NB4 (cell line): Measurements from ENCODE around the gene PRRT2.
A peak's percentile ranks its signal among the peaks of the same experiment; 100 is the strongest.
"Not testable (repeated sequence)": the region's sequence is repeated elsewhere in the genome, so short reads cannot be mapped to it uniquely, and the experiment has no call there.

ENCODE experiments used
- DNase-seq: peaks from one replicate; pipeline ENCODE4 v3.0.0; 2010; ENCODE audit warnings: low read depth
- H3K4me3 ChIP-seq: one replicate; pipeline ENCODE4 v1.5.1; 2011; ENCODE audit warnings: mild to moderate bottlenecking, low read depth, low read length, moderate library complexity
- MYC ChIP-seq: IDR thresholded peaks from 2 replicates; pipeline ENCODE4 v1.6.1; 2011; ENCODE audit warnings: low read depth, low read length
- POLR2A ChIP-seq: IDR thresholded peaks from 2 replicates; pipeline ENCODE4 v1.6.1; 2011; ENCODE audit warnings: mild to moderate bottlenecking; ENCODE audit not compliant: insufficient read length; ENCODE audit errors: extremely low read depth
- TF ChIP-seq, protein P1 (sequence below): IDR thresholded peaks from 2 replicates; pipeline ENCODE4 v1.6.1; 2011; ENCODE audit warnings: low read depth, low read length
- TF ChIP-seq, protein P2 (sequence below): IDR thresholded peaks from one replicate; pipeline ENCODE4 v1.5.1; 2012; ENCODE audit warnings: low read depth, low read length

The PRRT2 gene

DNA sequence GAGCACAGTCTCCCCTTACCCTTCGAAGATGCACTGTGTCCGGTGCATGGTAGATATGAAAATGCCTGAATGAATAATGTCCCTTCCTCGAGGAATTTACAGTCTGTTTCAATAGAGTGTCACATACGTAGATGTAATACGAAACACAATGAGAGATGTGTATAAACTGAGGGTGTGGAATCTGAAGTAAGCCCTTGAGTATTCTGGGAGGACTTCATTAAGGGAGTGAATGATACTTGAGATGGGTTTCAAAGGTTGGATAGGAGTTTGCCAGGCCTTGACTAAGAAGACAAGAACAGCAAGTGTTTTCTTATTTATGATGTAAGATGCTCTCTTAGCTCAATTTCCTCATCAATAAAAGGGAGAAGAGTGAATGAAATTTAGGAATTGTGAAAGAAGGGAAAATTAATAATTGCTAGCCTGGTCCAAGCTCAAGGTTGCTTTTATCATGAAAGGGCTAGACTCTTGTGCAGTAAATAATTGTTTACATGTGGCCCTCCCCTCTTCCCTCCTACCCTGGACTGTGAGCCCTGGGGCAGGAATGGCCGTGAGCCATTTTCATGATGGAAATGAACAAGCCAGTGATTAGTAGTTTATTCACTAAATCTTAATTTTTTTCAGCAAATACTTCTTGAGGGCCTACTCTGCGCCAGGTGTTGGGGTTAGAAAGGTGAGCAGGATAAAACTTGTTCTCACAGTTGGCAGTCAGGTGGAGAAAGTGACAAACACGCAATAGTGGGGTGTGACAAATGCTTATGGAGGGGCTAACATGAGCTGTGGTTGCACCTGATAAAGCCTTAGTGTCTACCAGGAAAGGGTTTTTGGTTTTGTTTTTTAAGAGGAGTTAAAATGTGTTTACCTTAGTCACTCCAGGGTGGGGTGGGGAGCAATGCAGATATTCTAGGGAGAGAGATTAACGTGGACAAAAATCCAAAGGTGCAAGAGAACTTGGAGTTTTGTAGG lies 19.9 kb upstream of the PRRT2 start:
- H3K4me3 ChIP-seq: peak overlapping the region; percentile 82
- TF ChIP-seq POLR2A (no peak), MYC (no peak)
- TF ChIP-seq, protein P1, sequence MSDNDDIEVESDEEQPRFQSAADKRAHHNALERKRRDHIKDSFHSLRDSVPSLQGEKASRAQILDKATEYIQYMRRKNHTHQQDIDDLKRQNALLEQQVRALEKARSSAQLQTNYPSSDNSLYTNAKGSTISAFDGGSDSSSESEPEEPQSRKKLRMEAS: no peak
- TF ChIP-seq, protein P2, sequence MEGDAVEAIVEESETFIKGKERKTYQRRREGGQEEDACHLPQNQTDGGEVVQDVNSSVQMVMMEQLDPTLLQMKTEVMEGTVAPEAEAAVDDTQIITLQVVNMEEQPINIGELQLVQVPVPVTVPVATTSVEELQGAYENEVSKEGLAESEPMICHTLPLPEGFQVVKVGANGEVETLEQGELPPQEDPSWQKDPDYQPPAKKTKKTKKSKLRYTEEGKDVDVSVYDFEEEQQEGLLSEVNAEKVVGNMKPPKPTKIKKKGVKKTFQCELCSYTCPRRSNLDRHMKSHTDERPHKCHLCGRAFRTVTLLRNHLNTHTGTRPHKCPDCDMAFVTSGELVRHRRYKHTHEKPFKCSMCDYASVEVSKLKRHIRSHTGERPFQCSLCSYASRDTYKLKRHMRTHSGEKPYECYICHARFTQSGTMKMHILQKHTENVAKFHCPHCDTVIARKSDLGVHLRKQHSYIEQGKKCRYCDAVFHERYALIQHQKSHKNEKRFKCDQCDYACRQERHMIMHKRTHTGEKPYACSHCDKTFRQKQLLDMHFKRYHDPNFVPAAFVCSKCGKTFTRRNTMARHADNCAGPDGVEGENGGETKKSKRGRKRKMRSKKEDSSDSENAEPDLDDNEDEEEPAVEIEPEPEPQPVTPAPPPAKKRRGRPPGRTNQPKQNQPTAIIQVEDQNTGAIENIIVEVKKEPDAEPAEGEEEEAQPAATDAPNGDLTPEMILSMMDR: no peak
- DNase-seq: no peak

DNA sequence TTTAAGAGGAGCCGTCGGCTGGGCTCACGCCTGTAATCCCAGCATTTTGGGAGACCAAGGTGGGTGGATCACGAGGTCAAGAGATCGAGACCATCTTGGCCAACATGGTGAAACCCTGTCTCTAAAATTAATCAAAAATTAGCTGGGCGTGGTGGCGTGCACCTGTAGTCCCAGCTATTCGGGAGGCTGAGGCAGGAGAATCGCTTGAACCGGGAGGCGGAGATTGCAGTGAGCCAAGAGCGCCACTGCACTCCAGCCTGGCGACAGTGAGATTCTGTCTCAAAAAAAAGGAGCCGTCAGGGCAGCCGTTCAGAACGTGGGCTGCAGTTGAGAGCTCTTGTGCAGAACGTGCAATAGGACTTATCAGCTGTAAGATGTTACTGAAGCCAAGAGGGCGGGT lies 18.8 kb upstream of the PRRT2 start:
- not testable (repeated sequence) for DNase-seq

DNA sequence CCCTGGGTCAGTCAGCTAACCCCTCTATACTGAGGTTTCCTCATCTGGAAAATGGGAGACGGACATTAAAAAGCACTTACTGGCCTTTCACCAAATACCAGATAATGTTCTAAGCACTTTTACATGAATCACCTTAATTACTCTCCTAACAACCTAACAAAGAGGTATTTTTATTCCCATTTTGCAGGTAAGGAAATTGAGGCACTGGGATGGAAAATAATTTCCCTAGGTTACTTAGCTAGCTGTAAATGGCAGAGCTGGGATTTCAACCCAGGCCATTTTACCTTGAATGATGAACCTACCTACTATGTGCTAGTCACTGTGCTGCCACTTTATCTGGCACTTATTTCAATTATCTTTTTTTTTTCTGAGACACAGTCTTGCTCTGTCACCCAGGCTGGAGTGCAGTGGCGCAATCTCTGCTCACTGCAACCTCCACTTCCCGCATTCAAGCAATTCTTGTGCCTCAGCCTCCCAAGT lies 17.7 kb upstream of the PRRT2 start:
- peak overlapping the region; percentile 8 for H3K4me3 ChIP-seq
- TF ChIP-seq POLR2A: no peak
- no peak for DNase-seq

More for the DNA sequence above, 18.8 kb upstream of the PRRT2 start:
- H3K4me3 ChIP-seq: peak overlapping the region; percentile 82

DNA sequence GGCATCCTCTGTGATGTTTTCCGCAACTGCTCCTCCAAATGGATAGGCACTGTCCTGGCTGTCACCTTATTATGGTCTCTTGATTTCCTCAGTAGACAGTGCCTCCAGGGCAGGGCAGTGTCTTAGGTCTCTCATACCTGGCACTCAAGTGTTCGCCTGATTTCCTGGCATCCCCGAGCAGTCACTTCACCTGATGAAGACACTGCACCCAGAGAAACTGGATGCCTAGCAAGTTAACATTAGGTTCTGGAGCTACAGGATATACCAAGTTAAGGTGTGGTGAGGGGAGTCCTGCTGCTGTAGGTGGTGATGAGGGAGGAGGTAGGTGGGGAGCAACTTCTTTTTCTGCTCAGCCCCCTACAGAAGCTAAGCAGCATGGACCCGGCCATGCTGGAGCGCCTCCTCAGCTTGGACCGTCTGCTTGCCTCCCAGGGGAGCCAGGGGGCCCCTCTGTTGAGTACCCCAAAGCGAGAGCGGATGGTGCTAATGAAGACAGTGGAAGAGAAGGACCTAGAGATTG lies 9.5 kb upstream of the PRRT2 start:
- DNase-seq: no peak
- TF ChIP-seq MYC: no peak
- TF ChIP-seq, protein P2: no peak
- TF ChIP-seq POLR2A: no peak
- TF ChIP-seq, protein P1: no peak
- H3K4me3 ChIP-seq: no peak overlapping the region

DNA sequence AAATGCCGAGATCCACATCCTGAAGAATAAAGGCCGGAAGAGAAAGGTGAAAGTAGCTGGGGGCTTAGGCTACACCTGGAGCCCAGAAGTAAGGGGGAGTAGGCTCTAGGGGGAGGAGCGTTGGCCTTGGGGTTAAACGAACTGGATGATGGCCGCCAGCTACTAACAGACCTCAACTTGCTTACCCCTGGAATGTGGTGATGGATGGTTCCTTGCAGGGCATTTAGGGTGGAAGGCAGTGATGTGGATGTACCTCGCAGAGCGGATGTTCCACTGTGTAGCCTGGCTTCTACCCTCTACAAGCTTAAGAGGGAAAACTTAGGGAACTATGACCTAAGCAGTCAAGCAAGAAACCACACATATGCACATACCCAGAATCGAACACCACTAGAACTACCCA lies 8.0 kb upstream of the PRRT2 start:
- no peak for DNase-seq
- peak overlapping the region; percentile 71 for H3K4me3 ChIP-seq
- TF ChIP-seq, protein P1: no peak
- TF ChIP-seq, protein P2: no peak
- TF ChIP-seq MYC: no peak
- no peak for TF ChIP-seq POLR2A

DNA sequence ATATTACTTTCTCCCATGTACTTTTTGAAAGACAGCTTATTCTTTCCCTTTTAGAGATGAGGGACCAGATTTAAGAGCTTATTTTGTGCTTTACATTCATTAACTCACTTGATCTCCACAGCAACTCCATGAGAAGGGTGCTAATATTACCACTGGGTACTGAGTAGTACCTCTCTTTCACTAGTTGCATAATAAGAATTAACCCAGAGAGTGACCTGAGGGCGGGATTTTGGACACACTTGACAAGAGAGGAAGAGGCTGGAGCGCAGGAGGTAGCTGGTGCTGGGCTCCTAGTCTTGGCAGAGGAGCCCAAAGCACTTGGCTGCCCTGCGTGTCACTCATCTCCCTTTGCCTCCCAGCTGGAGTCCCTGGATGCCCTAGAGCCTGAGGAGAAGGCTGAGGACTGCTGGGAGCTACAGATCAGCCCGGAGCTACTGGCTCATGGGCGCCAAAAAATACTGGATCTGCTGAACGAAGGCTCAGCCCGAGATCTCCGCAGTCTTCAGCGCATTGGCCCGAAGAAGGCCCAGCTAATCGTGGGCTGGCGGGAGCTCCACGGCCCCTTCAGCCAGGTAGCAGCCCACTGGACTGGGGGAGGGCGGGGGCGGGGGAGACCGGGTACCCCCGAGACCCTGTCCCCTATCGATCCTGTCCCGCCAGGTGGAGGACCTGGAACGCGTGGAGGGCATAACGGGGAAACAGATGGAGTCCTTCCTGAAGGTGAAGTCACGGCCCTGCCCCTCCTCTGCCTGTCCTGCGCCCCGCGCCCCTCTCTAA lies 7.3 kb upstream of the PRRT2 start:
- peak; percentile 79 for DNase-seq
- peak overlapping the region; percentile 71 for H3K4me3 ChIP-seq

DNA sequence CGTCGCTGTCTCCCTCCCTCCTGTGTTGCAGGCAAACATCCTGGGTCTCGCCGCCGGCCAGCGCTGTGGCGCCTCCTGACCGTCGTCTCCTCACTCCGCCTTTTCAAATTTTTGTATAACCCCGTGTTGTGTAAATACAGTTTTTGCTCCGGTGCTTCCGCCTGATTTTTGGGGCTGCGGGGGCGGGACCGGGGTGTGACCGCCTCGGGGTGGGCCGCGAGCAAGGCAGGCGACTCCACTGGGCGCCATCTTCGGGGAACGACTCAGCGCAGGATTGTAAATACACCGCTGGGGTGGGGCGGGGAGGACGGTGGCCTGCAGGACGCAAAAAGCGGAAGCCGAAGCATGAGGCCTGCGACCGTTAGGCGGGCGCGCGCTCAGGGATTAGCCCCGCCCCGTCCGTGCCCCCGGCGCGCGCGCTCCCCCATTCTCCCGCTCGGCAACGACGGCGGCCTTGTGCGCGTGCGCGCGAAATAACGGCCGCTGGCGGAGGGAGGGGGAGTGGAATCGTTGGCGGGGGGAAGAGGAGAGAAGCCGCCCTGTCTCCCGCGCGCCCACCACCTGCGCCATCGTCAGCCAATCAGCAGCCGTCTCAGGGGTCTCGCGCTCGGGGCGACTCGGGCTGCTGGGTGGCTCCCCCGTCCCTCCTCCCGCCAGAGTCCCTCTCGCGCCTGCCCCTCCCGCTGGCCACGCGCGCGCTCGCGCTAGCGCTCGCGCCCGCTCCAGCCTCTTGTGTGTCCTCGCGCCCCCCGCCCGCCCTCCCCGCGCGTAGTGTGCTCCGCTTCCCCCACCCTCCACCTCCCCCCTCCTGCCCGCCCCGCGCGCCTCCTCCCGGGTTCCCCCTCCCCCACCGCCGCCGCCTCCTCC lies 6.5 kb upstream of the PRRT2 start:
- peak; percentile 98 for DNase-seq
- TF ChIP-seq, protein P2: no peak
- TF ChIP-seq, protein P1: peak; percentile 77
- TF ChIP-seq MYC (peak; percentile 99), POLR2A (peak; percentile 74)
- H3K4me3 ChIP-seq: peak overlapping the region; percentile 71

More for the DNA sequence above, 7.3 kb upstream of the PRRT2 start:
- peak; percentile 23 for TF ChIP-seq POLR2A
- TF ChIP-seq MYC: no peak
